GM18951 (cell line): ENCODE measurements around the gene SUCO.

Experiments
- POLR2A ChIP-seq: IDR thresholded peaks from 4 replicates; pipeline ENCODE4 v1.6.1; 2011; ENCODE audit warnings: mild to moderate bottlenecking; ENCODE audit not compliant: insufficient read length, insufficient read depth; ENCODE audit errors: extremely low read depth
- in situ Hi-C: fragments of 300-500 bp; cut with MboI; formaldehyde crosslinking; loops from one replicate; pipeline ENCODE4 v1.12.0; 2022; ENCODE audit warnings: low sequenced_read_pairs, mixed read lengths, inconsistent platforms; ENCODE audit not compliant: unreplicated experiment

Gene SUCO

GRCh38 chr1:172638249-172638648 lies 105.3 kb downstream of the SUCO start:
- in situ Hi-C loops: no loop called here
- no peak for TF ChIP-seq POLR2A

- in situ Hi-C loops: no loop called here
- no peak for TF ChIP-seq POLR2A
Measured at GRCh38 chr1:172638885-172639831, 106.2 kb downstream of the SUCO start.

- in situ Hi-C loops: no loop called here
- no peak for TF ChIP-seq POLR2A
Measured at GRCh38 chr1:172640111-172640510, 107.2 kb downstream of the SUCO start.

GRCh38 chr1:172641492-172641891 lies 108.5 kb downstream of the SUCO start:
- in situ Hi-C loops: no loop called here
- TF ChIP-seq POLR2A: no peak

- no peak for TF ChIP-seq POLR2A
- in situ Hi-C loops: no loop called here
Measured at GRCh38 chr1:172642970-172643369, 110.0 kb downstream of the SUCO start.

- TF ChIP-seq POLR2A: no peak
- in situ Hi-C loops: no loop called here
Measured at GRCh38 chr1:172646653-172647052, 113.7 kb downstream of the SUCO start.

- TF ChIP-seq POLR2A: no peak
Measured at GRCh38 chr1:172647110-172647564, 114.2 kb downstream of the SUCO start.

GRCh38 chr1:172647987-172648386 lies 115.0 kb downstream of the SUCO start:
- in situ Hi-C loops: no loop called here
- no peak for TF ChIP-seq POLR2A

More at GRCh38 chr1:172647110-172647564, 114.2 kb downstream of the SUCO start:
- in situ Hi-C loops: no loop called here

- in situ Hi-C loops: no loop called here
- TF ChIP-seq POLR2A: no peak
Measured at GRCh38 chr1:172650474-172651193, 117.7 kb downstream of the SUCO start.

GRCh38 chr1:172653015-172653709 lies 120.2 kb downstream of the SUCO start:
- no peak for TF ChIP-seq POLR2A
- in situ Hi-C loops: no loop called here

- in situ Hi-C loops: no loop called here
- no peak for TF ChIP-seq POLR2A
Measured at GRCh38 chr1:172654535-172654934, 121.6 kb downstream of the SUCO start.

- no peak for TF ChIP-seq POLR2A
- in situ Hi-C loops: no loop called here
Measured at GRCh38 chr1:172656576-172656975, 123.6 kb downstream of the SUCO start.

GRCh38 chr1:172657586-172657985 lies 124.6 kb downstream of the SUCO start:
- TF ChIP-seq POLR2A: no peak
- in situ Hi-C loops: no loop called here

GRCh38 chr1:172658871-172659453 lies 126.0 kb downstream of the SUCO start, which contains the start of gene FASLG:
Gene FASLG, plus strand, starts transcription at chr1:172659103. Its CDS starts 99 bp downstream, at chr1:172659202.
- in situ Hi-C loops: no loop called here
- TF ChIP-seq POLR2A: no peak
